ENCODE results near the gene CUX1. TPM values are rescaled to one million over a fixed set of nuclear protein-coding genes. Genes with fewer than 3 reads are reported as not detected.

CUX1 gene
- total RNA-seq, 8 experiments from 2014 or later, result 9.2 to 52.7 (median 24.2) TPM

DNA sequence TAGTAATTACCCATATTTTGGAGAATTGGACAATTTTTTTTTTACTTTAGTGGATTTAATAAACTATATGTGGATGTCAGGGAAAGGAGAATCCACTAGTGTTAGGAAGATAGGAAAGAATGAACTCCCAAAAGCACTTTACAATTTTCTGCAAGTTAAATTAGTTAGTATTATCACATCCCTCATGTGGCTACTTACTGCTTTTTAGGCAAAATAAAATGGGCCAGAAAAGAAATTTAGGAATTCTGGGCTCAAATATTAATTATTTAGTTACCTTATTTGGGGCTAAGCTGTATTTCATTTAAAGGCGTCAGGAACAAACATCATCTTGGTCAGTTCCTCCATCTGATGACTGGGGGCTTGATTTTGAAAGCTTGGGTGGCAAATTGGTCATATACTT lies 4.8 kb upstream of the CUX1 start:
- in situ Hi-C loops (cut with MboI; ENCODE audit: low pct_unique_long_range_greater_than_20kb in 2 of 9, low sequenced_read_pairs in 9 of 9, unreplicated experiment in 9 of 9), result loop anchor here in 1 of 9 experiments (25.0 kb wide), 1 partner anchor 425 kb away; no protein-coding TSS in a partner anchor
- no peak for ATAC-seq (replicated peaks in 6 of 8)
- Histone ChIP-seq H3K4me3 (no peak overlapping the region), H3K4me1 (replicated peaks in 1 of 2) (peaks cover 5 to 8% of the 10 kb centered on the region in 2 donors), H3K27ac (no peak overlapping the region)
- 83 to 100% (median 86%) methylated on average over 1 of the region's 1 CpG; no CpG with 5 or more reads in 1 of the 10 experiments for WGBS, 10 experiments

DNA sequence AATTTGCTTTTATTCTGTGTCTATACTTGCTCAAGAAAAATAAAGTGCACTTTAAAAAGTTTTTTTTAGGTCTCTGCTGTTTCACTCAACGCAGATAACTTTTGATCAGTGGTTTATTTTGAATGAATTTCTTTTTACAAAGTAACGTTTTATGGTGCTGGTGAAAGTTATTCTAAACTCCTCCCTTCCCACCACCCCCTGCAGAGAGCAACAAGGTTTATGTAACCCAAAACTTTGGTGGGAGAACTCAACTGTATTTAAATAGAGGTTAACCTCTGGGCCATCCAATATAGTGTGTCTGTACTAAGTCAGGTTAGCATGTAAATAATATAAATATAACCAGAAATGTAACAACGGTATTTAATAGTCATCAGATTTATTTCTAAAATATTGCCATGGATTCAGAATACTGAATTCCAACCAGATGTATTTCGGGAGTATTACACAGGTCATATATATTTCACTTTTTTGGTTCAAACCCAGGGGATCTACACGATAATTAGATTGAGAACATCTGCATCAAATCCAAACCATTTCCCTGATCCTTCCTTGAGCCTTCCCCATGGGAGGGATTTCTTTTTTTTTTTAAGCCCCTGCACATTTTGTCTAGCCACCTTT lies 3.9 kb upstream of the CUX1 start:
- Histone ChIP-seq H3K4me3 (peak overlapping the region; percentile 12 to 97 (median 92)), H3K4me1 (replicated peaks in 1 of 2) (peaks cover 12 to 17% of the 10 kb centered on the region in 2 donors), H3K27ac (no peak overlapping the region)
- 5 to 100% (median 29%) methylated on average over 1 to 5 of the region's 5 CpGs for WGBS, 10 experiments
- no peak for ATAC-seq (replicated peaks in 6 of 8)
- in situ Hi-C loops (cut with MboI; ENCODE audit: low pct_unique_long_range_greater_than_20kb in 2 of 9, low sequenced_read_pairs in 9 of 9, unreplicated experiment in 9 of 9), result loop anchor here in 1 of 9 experiments (25.0 kb wide), 1 partner anchor 424 kb away; no protein-coding TSS in a partner anchor

DNA sequence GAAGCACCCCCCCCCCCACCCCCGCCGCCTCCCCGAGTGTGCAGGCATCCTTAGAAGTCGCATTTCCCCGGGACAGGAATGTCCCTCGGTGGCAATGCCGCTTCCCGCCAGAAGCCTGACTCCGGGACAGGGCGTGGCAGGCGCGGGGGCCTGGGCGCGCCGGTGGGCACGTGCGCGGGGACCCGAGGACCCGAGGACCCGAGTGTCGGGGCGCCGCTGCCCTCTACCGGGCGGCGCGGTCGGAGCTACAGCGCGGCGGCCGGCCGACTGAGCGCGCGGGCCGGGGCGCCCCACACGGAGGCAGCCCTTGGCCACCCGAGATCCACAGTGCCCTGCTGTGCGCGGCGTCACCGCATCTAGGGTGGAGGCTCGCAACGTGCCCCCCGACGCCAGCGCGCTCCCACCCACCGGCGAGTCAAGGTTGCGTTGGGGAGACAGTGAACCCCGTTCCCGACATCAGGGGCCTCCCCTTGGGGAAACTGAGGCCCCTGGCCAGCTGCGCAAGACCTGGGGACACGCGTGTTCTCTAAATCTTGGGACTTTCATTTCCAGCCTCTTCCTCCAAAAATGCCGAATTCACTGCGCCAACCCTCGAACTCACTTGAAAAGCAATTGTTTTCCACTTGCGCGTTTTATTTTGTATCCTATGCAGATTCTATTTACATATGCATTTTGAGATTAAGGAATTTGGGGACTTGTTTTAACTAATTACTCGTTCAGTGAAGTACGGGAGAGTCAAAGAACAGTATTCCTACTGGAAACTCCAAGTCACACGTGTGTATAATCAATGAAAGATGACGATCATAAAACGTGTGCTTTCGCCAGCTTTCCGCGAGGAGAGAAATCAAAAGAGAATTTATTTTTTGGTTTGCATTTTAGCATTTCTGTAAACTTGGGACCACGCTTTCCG lies 3.1 kb upstream of the CUX1 start:
- peaks cover 17 to 19% of the 10 kb centered on the region in 2 donors for H3K4me1 ChIP-seq (replicated peaks in 1 of 2)
- in situ Hi-C loops (cut with MboI; ENCODE audit: low pct_unique_long_range_greater_than_20kb in 2 of 9, low sequenced_read_pairs in 9 of 9, unreplicated experiment in 9 of 9), result loop anchor here in 1 of 9 experiments (25.0 kb wide), 1 partner anchor 423 kb away; no protein-coding TSS in a partner anchor
- H3K4me3 ChIP-seq, result peak overlapping the region; percentile 77 to 97 (median 93)
- H3K27ac ChIP-seq, result no peak overlapping the region
- ATAC-seq (replicated peaks in 6 of 8), result peak; percentile 27 to 64 (median 58)
- WGBS, 10 experiments, result 0 to 3% (median 0%) methylated on average over 1 to 19 of the region's 74 CpGs; no CpG with 5 or more reads in 1 of the 10 experiments

DNA sequence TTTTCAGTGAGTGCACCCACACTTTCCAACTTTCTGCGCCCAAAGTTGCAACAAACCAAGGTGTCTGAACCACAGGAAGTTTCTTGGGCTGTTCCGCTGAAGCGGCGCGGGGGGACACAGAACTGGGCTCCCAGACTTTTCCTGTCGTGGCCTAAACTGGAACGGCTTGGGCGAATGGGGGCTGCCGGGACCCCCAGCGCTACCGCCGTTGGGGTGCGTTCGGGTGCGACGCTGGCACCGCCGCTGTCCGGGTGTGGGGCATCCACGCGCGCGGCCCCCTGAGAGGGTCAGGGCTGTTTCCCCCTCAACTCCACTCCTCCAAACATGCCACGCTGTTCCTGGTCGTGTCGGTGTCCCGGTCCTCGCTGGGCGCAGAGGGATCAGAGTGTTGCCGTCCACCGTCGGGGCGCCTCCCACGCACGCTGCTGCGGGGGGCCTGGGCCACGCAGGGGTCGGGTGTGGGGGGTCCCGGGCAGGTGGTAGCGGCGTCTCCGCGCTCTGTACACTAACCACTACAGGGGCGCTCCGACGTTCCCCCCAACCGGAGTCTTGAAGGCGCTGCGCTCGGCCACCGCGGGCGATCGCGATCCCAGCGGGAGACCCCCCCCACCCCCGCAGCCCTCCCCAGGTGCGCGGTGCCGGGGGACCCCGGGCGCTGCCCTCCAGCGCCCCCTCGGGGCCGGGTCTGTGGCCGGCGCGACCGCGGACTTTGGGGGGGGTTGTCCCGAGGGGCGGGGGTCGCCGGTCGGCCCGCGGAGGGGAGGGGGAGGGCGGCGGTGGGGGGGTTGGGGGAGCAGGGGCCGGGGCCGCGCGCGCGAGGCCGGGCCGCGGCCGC lies 2.2 kb upstream of the CUX1 start:
- in situ Hi-C loops (cut with MboI; ENCODE audit: low pct_unique_long_range_greater_than_20kb in 2 of 9, low sequenced_read_pairs in 9 of 9, unreplicated experiment in 9 of 9), result loop anchor here in 1 of 9 experiments (25.0 kb wide), 1 partner anchor 422 kb away; no protein-coding TSS in a partner anchor
- peaks cover 17 to 19% of the 10 kb centered on the region in 2 donors for H3K4me1 ChIP-seq (replicated peaks in 1 of 2)
- WGBS, 10 experiments, result 0% methylated on average over 1 to 7 of the region's 89 CpGs; no CpG with 5 or more reads in 7 of the 10 experiments
- peak overlapping the region; percentile 89 to 90 for H3K27ac ChIP-seq
- peak; percentile 44 to 70 (median 60) for ATAC-seq (replicated peaks in 6 of 8)
- H3K4me3 ChIP-seq, result peak overlapping the region; percentile 77 to 97 (median 93)

DNA sequence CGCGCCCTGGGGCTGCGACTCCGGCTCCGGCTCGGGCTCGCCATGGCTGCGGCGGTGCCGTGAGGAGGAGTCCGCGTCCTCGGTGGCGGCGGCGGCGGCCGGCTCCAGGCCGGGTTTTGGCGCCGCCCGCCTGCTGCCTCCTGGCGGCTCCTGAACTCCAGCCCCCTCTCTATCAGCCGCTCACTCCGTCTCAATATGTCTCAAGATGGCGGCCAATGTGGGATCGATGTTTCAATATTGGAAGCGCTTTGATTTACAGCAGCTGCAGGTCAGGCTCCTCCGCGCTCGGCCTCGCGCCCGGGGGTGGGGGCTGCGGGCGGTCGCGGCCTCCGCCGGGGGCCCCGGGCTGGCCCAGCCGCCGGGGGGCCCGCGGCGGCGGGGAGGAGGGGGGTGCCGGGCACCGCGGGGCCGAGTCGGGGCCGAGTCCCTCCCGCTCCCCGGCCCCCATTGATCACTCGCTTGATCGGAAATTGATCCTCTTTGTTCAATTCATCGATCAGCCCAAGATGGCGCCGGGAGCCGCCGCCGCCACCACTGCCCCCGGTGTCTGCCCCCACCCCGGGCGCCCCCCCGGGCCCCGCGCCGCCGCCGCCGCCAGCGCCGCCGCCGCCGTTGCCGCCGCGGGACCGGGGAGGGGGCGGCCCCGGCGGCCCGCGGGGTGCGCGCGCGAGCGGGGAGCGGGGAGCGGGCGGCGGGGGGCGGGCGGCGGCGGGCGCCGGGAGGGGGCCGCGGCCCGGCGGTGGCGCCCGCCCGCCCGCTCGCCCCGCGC lies 1.4 kb upstream of the CUX1 start:
- peak; percentile 77 to 87 (median 81) for ATAC-seq (replicated peaks in 6 of 8)
- in situ Hi-C loops (cut with MboI; ENCODE audit: low pct_unique_long_range_greater_than_20kb in 2 of 9, low sequenced_read_pairs in 9 of 9, unreplicated experiment in 9 of 9), result loop anchor here in 1 of 9 experiments (25.0 kb wide), 1 partner anchor 421 kb away; no protein-coding TSS in a partner anchor
- Histone ChIP-seq H3K27ac (peak overlapping the region; percentile 89 to 90), H3K4me1 (replicated peaks in 1 of 2) (peaks cover 17 to 23% of the 10 kb centered on the region in 2 donors), H3K4me3 (peak overlapping the region; percentile 77 to 97 (median 93))
- WGBS, 10 experiments, result no CpG with 5 or more reads among the region's 113 CpGs

DNA sequence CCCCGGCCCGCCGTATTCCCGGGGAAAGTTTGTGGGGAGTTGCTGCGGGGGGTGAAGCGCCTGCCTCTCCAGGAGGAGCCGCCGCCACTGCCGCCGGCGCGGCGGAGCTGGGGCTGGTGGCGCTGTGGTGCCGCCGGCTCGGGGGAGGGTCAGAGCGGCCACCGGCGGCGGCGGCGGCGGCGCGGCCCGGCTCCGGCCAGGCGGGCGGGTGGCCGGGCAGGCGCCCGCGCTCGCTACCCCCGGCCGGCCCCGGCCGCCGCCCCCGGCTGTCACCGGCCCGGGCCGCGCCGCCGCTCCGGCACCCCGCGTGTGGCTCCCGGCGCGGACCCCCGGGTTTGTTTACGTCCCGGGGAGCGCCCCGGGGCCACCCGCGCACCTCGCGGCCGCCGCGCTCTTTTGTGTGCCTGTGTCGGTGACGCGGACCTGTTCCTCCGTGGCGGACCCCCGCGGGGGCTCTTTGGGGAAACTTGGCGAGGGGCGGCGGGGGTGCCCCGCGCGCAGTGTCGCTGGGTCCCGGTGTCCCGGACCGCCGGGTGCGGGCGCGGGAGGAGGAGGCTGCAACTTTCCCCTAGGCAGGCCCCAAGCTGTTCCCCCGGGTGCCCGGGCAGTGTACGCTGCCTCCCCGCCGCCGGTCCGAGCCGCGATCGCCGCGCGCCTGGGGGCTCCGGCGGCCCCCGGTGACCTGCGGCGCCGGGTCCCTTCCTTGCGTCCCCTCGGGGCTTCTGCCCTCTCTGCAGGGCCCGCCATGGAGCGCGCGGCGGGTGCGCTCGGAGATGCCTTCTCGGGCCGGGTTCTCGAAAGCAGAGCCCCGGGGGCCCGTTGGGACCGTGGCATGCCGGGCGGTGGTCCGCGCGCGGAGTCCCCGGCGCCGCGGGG lies 593 bp upstream of the CUX1 start:
- ATAC-seq (replicated peaks in 6 of 8), result peak; percentile 9 to 35 (median 23)
- Histone ChIP-seq H3K4me1 (replicated peaks in 1 of 2) (peaks cover 17 to 23% of the 10 kb centered on the region in 2 donors), H3K27ac (peak overlapping the region; percentile 89 to 90), H3K4me3 (peak overlapping the region; percentile 77 to 97 (median 93))
- WGBS, 10 experiments, result no CpG with 5 or more reads among the region's 130 CpGs
- in situ Hi-C loops (cut with MboI; ENCODE audit: low pct_unique_long_range_greater_than_20kb in 2 of 9, low sequenced_read_pairs in 9 of 9, unreplicated experiment in 9 of 9), result loop anchor here in 1 of 9 experiments (25.0 kb wide), 1 partner anchor 420 kb away; no protein-coding TSS in a partner anchor

DNA sequence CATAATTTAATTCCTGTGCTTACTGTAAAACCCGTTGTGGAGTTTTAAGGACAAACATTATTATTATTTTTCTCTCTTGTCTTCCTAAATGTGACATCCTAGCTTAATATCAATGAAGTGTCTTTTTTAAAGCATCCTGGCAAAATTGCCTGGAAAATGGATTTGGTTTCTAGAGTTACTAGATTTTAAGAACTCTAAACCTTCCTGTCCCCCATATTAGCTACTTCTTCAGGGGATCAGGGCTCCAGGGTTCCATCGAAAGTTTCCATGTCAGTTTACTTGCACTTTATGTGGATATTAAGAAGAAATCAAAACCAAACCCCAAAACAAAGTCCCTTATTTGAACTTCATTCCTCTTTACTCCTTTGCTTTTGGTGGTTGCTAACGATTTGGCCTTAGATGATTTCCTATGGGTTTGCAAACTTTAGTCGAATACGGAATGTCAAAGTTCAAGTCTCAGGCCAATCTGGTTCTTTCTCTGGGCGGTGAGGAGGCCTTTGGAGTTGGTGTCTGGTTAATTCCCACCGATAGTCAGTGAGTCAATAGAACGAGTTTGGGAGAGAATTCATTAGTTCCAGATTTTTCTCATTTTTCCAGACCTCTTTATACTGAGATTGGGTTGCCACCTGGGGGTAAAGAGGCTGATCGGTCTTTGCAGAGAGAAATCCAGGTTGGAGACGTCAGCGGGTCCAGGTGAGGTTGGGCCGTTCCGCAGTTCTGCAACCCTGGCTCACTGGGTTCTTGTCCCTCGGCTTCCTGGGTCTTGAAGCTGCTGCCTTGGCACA lies 1.1 kb downstream of the CUX1 start:
- no peak for ATAC-seq (replicated peaks in 6 of 8)
- H3K4me1 ChIP-seq (replicated peaks in 1 of 2), result peaks cover 17 to 29% of the 10 kb centered on the region in 2 donors
- WGBS, 10 experiments, result 52 to 97% (median 64%) methylated on average over 4 to 12 of the region's 14 CpGs; no CpG with 5 or more reads in 1 of the 10 experiments
- in situ Hi-C loops (cut with MboI; ENCODE audit: low pct_unique_long_range_greater_than_20kb in 2 of 9, low sequenced_read_pairs in 9 of 9, unreplicated experiment in 9 of 9), result loop anchor here in 1 of 9 experiments (25.0 kb wide), 1 partner anchor 419 kb away; no protein-coding TSS in a partner anchor
- peak overlapping the region in 1 of 5 donors; percentile 97 for H3K4me3 ChIP-seq
- no peak overlapping the region for H3K27ac ChIP-seq

DNA sequence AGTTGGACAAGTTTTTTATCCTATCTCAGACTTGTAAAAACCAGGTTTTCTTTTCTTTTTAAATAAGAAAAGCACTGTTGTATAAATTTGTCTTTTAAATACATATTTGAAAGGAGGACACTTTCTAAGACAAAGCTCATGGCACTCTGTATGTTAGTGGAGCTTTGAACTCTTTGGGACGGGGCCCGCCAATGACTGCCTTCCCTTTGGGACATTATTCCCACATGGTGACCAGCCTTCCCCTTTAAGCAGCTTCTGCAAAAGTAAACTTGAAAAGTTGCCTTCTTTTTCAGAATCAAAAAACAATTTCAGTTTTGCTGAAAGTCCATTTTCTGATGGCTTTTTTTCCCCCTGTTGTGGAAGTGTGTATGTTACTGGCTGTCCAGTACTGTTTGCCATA lies 1.8 kb downstream of the CUX1 start:
- H3K4me1 ChIP-seq (replicated peaks in 1 of 2), result peaks cover 14 to 29% of the 10 kb centered on the region in 2 donors
- in situ Hi-C loops (cut with MboI; ENCODE audit: low pct_unique_long_range_greater_than_20kb in 2 of 9, low sequenced_read_pairs in 9 of 9, unreplicated experiment in 9 of 9), result loop anchor here in 1 of 9 experiments (25.0 kb wide), 1 partner anchor 418 kb away; no protein-coding TSS in a partner anchor
- 80 to 100% (median 100%) methylated on average over 1 to 2 of the region's 2 CpGs; no CpG with 5 or more reads in 3 of the 10 experiments for WGBS, 10 experiments
- ATAC-seq (replicated peaks in 6 of 8), result no peak
- H3K4me3 ChIP-seq, result no peak overlapping the region
- H3K27ac ChIP-seq, result no peak overlapping the region

DNA sequence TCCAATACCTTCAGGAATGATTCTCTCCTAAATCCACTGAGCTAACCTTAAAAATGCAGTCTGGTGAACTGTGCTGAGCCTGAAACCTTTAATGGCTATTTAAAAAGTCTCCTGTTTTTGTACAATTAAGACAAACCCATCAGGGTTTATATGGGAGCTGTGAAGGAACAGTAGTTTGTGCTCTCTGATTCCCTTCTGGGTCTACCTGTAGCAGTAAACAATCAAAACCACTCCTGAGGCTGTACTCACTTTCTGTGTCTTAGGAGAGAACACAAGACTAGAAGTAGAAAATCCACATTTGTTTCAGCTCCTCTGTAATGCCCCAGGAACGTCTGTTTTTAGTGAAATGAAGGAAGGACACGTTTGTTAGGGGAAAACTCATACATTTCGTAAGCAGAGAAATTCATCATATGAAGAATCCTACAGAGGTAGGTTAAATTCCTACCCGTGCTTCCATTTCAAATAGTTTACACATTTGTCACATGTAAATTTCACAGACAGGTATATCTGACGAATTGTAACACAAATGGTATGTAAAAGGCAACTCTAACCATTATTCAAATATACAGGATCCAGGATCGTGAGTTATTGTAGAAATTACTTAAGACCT lies 2.6 kb downstream of the CUX1 start:
- WGBS, 10 experiments, result 50 to 100% (median 77%) methylated on average over 1 to 6 of the region's 6 CpGs

DNA sequence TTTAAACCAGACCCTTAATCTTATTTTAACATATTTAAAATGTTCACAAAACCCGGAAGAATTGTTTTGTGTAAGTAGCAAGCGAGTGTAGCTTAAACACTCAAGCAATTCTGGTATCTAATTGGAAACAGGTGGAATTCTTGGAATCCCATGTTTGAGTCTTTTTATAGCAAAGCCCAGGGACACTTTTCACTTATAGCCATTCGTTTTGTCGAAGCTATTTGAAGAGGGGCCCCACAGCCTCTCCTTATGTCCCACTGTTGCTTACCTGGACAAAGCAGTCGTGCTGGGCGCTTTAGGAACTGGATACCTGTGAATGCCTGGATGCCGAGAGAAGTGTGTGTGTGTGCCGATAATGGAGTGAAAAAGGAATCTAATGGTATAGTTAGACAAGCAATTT lies 3.3 kb downstream of the CUX1 start:
- 33 to 100% (median 65%) methylated on average over 1 to 6 of the region's 8 CpGs for WGBS, 10 experiments
- in situ Hi-C loops (cut with MboI; ENCODE audit: low pct_unique_long_range_greater_than_20kb in 2 of 9, low sequenced_read_pairs in 9 of 9, unreplicated experiment in 9 of 9), result loop anchor here in 1 of 9 experiments (25.0 kb wide), 1 partner anchor 417 kb away; no protein-coding TSS in a partner anchor
- H3K4me1 ChIP-seq (replicated peaks in 1 of 2), result peaks cover 17 to 33% of the 10 kb centered on the region in 2 donors
- H3K4me3 ChIP-seq, result no peak overlapping the region
- no peak overlapping the region for H3K27ac ChIP-seq
- ATAC-seq (replicated peaks in 6 of 8), result no peak

More for the DNA sequence above, 2.6 kb downstream of the CUX1 start:
- no peak for ATAC-seq (replicated peaks in 6 of 8)
- in situ Hi-C loops (cut with MboI; ENCODE audit: low pct_unique_long_range_greater_than_20kb in 2 of 9, low sequenced_read_pairs in 9 of 9, unreplicated experiment in 9 of 9), result loop anchor here in 1 of 9 experiments (25.0 kb wide), 1 partner anchor 417 kb away; no protein-coding TSS in a partner anchor
- peaks cover 12 to 27% of the 10 kb centered on the region in 2 donors for H3K4me1 ChIP-seq (replicated peaks in 1 of 2)
- no peak overlapping the region for H3K27ac ChIP-seq
- H3K4me3 ChIP-seq, result no peak overlapping the region

All from motor neuron (in vitro differentiated cells).